Neural cell (in vitro differentiated cells): ENCODE results near the gene ZDHHC8.

ENCODE experiments used
- CTCF ChIP-seq: fragments of 450-650 bp; IDR thresholded peaks from 2 replicates; pipeline ENCODE4 v1.5.1; 2014; ENCODE audit warnings: antibody characterized with exemption, mild to moderate bottlenecking, moderate library complexity; ENCODE audit not compliant: poor library complexity, severe bottlenecking
- EP300 ChIP-seq: fragments of 450-650 bp; conservative IDR thresholded peaks from 2 replicates; pipeline ENCODE4 v1.6.1; 2014; ENCODE audit warnings: antibody characterized with exemption, mild to moderate bottlenecking, moderate library complexity; ENCODE audit not compliant: poor library complexity, severe bottlenecking
- EZH2 ChIP-seq: fragments of 200-600, 300-800 bp; shearing (Covaris generic), sonication (generic); IDR thresholded peaks from 2 replicates; pipeline ENCODE4 v1.6.1; 2014; ENCODE audit warnings: antibody characterized with exemption, low read length, borderline replicate concordance, mild to moderate bottlenecking; ENCODE audit not compliant: insufficient read depth, poor library complexity, severe bottlenecking
- MXI1 ChIP-seq: fragments of 450-650 bp; conservative IDR thresholded peaks from 2 replicates; pipeline ENCODE4 v1.6.1; 2014; ENCODE audit warnings: antibody characterized with exemption, mild to moderate bottlenecking; ENCODE audit not compliant: poor library complexity, severe bottlenecking
- POLR2AphosphoS5 ChIP-seq: IDR thresholded peaks from 2 replicates; pipeline ENCODE4 v1.6.1; 2012
- RAD21 ChIP-seq: fragments of 450-650 bp; conservative IDR thresholded peaks from 2 replicates; pipeline ENCODE4 v1.6.1; 2014; ENCODE audit warnings: antibody characterized with exemption, mild to moderate bottlenecking, moderate library complexity
- REST ChIP-seq: IDR thresholded peaks from 2 replicates; pipeline ENCODE4 v1.6.1; 2012; ENCODE audit warnings: borderline replicate concordance
- SMC3 ChIP-seq: fragments of 450-650 bp; conservative IDR thresholded peaks from 2 replicates; pipeline ENCODE4 v1.6.1; 2014; ENCODE audit warnings: antibody characterized with exemption, mild to moderate bottlenecking, moderate library complexity; ENCODE audit not compliant: poor library complexity
- TAF1 ChIP-seq: IDR thresholded peaks from 2 replicates; pipeline ENCODE4 v1.6.1; 2012; ENCODE audit warnings: low read depth

- TF ChIP-seq SMC3 (no peak), CTCF (no peak), EP300 (no peak), EZH2 (no peak), POLR2AphosphoS5 (no peak), MXI1 (no peak), TAF1 (no peak), REST (no peak), RAD21 (no peak)
Observed at GRCh38 chr22:20129747-20130014, 1.9 kb upstream of the ZDHHC8 start.
